Stimulated activated CD4-positive, alpha-beta T cell treated with anti-CD3 and anti-CD28 coated beads, Interleukin-1b, Interleukin-23, amount 100 ng/mL, for 1 hour (primary cell): ENCODE measurements around the gene ARHGEF7.

Source experiments
- DNase-seq, 2 donors: peaks; one replicate each; pipeline ENCODE4 v3.0.0-alpha.2; 2020; ENCODE audit warnings: low read depth in 2 of 2

Gene ARHGEF7

DNA sequence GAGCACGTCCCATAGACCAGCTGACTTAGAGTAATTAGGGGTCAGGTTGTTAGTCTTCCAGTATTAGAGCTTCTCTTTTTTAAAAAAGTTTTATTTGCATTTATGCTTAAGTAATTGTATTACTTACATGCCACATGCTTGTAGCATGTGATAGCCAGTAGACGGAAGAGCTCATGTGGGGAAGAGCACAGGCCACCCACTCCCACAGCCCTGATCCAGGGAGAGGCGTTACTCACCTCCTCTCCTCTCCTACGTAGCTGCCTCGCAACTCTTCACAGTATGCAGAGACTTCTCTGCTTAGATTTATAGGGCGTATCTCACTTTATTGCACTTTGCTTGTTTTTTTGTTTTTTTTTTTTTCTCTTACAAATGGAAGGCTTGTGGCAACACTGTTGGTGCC is 110.1 kb downstream of the ARHGEF7 start:
- no peak for DNase-seq

DNA sequence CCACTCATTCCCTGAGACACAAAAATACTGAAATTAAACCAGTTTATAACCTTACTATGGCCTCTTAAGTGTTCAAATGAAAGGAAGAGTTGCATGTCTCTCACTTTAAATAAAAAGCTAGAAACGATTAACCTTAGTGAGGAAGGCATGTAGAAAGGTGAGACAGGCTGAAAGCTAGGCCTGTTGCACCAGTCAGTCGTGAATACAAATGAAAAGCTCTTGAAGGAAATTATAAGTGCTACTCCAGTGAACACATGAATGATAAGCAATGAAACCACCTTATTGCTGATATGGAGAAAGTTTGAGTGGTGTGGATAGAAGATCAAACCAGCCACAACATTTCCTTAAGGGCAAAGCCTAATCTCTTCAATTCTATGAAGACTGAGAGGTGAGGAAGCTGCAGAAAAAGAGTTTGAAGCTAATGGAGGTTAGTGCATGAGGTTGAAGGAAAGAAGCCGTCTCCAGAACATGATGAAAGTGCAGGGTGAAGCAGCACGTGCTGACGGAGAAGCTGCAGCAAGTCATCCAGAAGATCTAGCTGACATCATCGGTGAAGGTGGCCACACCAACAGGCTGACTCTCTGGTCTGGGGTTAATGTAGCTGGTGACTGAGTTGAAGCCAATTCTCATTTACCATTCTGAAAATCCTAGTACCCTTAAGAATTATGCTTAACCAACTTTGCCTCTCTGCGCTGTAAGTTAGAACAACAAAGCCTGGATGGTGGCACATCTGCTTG is 110.9 kb downstream of the ARHGEF7 start:
- no peak for DNase-seq

DNA sequence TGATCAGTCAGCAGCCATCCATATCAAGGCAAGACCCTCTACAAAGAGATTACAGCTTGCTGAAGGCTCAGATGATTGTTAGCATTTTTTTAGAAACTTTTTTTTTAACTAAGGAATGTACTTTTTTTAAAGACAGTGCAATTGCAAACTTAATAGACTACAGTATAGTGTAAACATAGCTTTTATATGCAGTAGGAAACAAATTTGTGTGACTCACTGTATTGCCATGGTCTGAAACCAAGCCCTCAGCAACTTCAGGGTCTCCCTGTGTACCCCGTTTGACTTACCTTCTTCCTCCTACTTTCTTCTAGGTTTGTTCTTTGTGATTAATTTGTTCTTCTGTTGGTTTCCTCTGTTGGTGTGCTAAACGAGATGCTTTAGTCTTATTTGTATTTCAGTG is 112.3 kb downstream of the ARHGEF7 start:
- DNase-seq = no peak

DNA sequence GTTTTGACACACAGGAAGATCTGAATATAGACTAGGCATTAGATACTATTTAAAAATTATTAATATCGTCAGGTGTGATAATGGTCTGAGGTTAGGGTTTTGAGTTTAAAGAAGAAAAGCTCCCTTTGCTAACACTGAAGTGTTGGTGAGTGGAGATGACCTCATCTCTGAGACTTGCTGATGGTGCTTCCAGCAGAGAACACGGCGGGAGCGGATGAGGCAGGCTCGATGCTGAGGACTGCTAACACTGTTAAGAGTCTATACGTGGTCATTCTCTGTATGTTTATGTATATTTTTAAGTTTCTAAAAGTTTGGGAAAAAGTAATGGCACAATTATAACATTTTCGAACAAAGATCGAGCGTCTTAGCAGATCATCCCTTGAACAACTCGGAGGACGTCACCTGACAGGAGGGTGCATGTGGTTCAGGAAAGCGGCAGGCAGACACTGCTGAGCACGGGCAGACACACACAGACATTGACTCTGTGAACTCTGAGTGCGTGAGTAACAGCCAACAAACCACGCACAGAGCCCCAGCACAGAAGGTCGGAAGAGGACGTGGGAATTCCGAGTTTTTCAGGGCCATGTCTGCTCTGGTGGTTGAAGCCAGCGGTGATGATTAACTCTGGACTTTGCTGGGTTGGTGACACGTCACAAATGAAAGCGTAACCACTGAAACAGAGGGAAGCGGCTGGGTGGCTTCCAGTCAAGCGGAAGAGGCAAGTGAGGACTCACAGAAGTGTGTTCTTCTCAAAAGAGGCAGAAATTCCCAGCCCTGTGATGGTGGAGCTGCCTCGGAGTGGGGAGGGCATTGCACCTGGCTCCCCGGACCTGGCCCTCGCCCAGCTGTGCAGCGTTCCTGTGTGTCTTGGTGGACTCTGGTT is 113.4 kb downstream of the ARHGEF7 start:
- no peak for DNase-seq

DNA sequence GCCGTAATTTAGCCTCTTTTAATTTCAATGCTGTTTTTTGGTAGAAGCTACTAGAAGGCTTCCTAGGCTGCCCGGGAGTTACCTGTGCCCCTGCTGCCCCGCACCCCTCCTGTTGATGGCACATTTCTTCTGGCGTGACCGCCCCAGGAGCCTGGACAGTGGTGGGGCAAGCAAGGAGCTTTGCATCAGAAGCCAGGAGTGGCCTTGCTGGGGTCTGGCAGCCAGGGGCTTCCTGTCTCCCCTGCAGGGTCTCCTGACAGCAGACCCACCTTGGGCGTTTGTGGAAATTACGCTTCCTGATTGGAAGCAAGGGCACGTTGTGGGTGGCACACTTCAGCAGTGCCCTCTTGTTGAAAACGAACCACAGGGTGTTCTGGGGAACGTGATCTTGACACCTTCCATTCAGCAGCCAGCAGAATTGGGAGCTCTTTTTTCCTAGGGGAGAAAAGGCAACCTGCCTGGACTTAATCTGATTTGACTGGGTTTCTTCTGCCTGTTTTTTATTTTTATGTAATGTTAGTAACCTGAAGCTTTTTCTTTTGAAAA is 115.3 kb downstream of the ARHGEF7 start:
- no peak for DNase-seq

DNA sequence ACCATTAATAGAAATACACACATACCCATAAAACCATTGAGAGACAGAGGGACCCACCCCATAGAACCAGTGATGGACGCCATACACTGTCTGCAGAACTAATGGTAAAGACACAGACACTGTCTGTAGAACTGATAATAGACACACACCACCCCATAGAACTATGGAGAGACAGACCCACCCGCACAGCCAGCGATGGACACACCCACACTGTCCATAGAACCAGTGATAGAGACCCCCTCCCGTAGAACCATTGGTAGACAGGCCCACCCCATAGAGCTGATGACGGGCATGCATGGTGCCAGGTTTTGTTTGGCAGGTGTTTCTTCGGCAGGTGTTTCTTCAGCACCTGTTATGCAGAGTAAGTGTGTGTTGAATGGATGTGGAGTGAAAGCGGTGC is 117.1 kb downstream of the ARHGEF7 start:
- DNase-seq = no peak

DNA sequence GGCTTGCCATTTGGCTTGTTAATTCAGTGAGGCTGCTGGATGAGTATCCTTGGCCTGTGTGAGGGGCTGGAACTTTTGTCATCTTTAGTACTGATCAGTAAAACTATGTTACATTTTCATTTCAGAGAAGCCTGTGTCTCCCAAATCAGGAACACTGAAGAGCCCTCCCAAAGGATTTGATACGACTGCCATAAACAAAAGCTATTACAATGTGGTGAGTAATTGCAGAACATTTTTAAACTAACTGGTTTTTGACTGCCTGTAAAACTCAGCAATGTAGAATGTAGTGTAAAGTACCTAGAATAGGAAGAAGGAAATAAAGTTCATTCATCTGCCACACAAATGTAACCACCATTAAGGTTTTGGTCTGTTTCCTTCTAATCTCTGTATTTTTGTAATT is 118.0 kb downstream of the ARHGEF7 start:
- no peak for DNase-seq

DNA sequence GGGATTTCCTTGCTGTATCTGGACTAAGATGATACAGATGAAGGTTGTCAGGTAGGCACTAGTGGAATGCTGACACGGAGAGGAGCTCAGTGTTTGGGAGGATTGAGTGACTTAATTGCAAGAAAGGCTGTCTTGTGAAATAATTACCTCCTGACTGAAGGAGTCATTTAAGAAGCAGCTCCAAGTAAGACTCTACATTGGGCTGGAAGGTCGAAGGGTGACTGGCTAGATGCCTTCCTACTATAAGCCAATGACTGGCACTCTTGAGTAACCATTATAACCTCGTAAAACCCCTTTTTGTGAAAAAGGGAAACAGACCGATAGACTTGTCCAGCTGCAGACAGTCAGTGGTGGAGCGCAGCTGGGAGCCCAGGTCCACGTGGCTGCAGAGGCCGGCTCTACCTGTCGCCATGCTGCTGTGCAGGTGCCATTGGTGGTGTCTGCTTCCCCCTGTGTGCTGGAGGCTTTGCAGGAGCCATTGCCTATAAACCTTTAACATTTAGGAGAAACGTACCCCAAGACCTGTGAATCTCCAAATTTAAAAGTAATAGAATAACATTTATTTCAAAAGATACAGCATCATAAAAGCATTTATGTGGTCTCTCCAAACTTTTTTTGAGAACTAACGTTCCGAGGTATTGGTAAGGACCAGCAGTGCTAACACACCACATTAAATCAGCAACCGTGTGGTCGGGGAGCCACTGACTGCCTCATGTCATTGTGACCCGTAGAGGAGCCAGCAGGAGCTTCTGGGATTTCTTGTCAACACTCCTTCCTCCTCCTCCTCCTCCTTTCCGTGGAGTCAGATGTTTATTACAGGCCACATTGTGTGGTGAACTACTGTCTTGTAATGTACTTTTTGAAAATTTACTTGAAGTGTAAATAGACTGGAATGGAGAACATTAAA is 124.9 kb downstream of the ARHGEF7 start:
- DNase-seq = no peak

DNA sequence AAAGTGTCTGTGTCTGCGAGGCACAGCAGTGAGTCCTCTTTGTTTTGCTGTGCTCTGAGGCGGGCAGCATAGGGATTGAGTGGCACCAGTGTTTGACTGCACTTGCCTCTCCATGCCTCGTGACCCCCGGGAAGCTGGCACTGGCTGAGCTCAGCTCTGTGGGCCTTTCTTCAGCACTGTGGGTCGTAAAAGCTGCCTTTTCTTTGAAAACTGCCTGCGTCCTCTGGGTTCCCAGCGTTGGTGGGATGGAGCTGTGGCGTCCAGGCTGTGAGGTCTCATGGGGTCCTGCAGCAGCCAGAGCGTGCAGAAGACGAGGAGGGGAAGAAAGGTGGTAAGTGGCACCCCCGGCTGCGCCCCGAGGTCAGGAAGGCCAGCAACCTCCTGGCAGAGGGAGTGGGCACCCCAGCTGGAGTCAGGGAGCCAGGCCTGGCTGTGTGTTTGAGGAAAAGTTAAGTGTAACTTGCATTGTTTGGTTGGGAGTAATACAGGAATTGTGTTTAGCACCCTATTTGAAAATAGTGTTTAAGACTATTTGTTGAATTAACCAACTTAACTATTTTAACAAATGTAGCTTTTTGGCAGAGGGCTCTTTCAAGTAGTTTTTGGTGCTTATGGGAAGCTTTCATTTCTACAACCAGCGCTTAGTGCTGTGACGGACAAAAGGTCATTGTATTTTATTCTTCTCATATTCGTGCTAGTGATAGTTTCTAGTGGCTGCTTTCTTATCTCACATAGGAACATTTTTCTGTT is 126.1 kb downstream of the ARHGEF7 start:
- no peak for DNase-seq

DNA sequence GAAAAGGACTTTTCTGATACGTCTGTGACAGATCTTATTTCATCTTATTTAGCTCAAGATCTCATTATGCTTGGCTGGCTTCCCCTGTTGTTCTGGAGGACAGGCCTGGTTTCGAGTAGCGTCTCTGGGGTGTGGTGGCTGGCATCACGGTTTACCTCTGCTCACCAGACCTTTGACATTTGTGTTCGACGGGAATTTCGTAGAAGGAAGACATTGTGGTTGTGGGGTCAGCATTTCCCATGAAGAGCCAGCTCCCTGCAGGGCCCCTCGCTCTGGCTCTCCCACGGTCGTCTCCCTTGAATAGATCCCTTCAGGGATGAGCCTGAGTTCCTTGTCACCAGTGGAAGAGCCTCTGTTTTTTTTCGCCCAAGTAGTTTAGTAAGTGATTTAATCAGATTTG is 126.8 kb downstream of the ARHGEF7 start:
- no peak for DNase-seq

DNA sequence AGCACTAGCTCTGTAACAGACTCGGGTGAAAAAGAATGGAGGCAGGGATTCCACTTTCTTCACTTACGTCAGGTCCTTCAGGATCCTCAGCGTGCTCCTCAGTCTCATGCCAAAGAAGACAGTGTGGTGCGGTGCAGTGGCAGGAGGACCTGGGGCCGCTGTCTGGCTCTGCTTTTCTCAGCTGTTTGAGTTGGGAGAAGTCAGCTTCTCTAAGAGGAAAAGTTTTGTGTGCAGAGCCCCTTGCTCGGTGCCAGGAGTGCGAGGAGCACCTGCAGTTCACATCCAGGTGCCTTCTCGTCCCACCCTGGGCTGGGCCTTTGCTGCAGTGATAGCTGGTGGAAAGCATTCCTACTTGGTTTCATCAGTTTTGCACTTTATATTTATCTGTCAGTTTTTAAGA is 127.5 kb downstream of the ARHGEF7 start:
- DNase-seq = no peak

DNA sequence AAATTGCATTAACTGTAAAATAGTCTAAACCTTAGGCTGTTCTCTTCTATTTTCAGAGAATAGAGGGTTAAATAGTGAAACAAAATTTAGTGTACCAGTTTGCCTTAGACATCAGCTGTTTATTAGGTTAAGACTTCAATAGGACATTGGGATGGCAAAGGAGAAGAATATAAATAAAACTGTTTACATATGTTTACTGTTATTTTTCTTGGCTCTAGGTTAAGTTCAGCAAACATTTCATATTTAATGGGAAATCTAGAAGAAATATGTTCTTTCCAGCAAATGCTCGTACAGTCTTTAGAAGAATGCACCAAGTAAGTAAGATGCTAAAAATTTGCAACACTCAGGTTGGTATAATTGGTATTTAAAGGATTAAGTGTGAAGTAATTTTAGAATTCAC is 128.9 kb downstream of the ARHGEF7 start:
- no peak for DNase-seq

DNA sequence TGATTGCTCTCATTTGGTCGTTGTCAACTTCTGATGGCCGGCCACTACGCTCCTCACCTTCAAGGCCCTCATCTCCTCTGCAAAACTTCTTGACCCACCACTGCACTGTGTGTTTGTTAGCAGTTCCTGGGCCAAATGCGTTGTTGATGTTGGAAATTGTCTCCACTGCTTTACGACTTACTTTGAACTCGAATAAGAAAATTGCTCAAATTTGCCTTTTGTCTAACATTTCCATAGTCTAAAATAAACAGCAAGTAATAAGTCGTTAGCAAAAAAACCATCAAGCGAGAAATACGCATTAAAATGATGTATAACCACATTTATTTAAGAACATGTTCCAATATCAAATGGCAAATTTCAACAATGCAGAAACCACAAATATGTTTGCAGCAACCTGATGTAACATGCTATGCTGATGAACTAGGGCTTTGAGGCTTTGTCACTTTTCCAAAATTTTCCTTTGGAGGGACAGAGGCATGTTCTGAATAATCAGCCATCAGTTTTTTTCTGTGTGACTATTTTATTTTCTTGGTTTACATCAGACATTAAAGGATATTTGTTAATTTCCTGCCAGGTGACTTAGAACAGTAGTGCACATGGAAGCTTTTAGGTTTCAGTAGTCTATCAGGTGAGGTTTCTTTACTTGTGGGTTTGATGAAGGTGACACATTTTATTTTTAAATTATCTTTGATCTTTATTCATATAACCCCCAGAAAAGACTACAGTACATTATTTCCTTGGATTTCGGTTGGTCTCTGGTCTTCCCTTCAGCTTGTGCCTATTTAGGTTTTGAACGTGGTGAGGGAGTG is 130.7 kb downstream of the ARHGEF7 start:
- no peak for DNase-seq

DNA sequence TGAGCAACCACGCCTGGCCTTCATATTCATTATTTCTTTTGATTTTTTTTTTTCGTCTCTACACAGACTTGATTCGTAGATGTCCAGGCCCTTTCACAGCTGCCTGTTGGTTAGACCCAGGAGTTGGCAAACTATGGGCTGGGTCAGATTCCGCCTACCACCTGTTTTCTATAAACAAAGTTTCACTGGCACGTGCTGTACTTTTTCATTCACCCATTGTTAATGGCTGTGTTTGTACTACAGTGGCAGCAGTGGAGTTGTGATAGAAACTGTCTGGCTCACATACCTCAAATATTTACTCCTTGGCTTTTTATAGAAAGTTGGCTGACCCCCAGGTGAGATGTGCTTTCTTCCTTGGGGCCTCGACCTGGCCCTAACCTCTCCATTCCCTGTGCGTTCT is 132.4 kb downstream of the ARHGEF7 start:
- DNase-seq = no peak

DNA sequence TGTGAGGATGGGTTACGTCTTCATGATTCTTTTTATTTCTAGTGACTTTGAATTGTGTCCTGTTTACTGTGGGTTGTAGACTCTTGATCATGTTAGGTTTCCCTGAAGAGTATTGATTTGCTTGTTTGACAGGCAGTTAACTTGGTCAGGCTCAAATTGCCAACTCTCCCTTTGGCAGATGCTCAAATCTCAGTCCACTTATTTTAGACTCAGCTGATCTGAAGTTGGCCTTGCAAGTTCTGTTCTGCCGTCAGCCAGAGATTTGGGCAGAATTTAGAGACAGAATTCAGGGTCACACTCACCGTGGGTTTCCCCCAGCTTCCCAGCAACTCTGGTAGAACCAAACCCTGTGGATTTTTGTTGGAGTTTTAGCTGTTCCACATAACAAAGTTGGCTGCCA is 133.7 kb downstream of the ARHGEF7 start:
- DNase-seq = no peak

DNA sequence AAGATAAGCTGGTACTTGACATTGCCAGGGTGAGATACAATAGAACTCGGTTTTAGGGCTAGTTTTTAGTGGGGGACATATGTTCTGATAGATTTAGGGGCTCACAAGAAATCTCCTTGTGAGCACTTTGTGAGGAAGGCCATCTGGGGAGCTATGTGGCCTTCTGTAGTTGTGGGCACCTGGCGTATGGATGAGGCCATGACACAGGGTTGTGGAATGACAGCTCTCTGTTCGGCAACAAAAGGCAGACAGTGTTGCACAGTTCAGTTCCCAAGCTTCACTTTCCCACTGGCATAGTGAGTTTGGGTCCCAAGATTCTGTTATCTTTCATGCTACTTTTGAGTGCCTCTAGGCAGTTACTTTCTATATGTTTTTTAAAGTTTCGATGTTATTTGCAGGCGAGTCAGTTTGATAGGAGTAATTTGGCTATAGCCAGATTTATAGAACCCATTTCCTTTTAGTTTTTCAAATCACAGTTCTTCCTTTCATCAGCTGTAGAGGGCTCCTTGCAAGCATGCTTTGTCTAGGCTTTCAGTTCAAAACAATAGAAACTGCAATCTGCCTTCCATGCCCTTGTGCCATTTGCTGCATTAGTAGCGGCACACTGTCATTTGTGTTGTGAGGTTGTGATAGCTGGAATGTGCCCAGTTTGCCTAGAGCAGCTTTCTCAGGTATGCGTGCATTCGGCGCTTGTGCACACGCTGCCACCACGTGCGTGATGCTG is 134.7 kb downstream of the ARHGEF7 start:
- DNase-seq = no peak

DNA sequence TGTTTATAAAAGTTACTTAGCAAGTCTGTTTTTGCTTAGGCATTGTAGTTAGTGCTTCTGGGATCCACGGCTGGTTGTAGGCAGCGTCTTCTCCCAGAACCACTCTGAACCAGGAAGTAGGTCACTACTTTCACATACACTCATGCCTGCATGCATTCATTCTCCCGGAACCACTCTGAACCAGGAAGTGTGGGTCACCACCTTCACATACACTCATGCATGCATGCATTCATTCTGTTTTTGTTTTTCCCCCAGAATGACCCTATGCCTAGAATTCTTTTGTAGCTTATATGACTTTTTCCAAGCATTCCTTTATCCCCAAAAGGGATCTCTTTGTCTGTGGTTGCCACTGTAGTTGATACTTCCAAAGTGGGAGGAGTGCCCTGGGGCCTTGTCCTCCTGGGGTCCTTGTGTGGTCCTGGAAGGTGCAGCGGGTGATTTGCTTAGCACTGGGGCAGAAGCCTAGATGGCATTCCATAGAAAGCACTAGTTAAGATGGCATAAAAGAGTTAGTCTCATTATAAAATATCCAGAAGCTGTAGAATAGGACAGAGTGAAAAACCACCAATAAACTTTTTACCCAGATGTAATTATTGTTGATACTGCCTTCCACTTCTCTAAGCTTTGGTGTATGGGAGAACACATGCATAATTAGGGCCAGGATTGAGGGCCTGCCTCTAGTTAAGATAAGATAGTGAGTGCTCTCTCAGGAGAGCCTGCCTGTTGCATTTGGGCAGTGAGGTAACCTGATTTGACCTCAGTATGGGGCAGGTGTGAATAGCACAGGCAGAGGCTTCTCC is 136.7 kb downstream of the ARHGEF7 start:
- DNase-seq = no peak

DNA sequence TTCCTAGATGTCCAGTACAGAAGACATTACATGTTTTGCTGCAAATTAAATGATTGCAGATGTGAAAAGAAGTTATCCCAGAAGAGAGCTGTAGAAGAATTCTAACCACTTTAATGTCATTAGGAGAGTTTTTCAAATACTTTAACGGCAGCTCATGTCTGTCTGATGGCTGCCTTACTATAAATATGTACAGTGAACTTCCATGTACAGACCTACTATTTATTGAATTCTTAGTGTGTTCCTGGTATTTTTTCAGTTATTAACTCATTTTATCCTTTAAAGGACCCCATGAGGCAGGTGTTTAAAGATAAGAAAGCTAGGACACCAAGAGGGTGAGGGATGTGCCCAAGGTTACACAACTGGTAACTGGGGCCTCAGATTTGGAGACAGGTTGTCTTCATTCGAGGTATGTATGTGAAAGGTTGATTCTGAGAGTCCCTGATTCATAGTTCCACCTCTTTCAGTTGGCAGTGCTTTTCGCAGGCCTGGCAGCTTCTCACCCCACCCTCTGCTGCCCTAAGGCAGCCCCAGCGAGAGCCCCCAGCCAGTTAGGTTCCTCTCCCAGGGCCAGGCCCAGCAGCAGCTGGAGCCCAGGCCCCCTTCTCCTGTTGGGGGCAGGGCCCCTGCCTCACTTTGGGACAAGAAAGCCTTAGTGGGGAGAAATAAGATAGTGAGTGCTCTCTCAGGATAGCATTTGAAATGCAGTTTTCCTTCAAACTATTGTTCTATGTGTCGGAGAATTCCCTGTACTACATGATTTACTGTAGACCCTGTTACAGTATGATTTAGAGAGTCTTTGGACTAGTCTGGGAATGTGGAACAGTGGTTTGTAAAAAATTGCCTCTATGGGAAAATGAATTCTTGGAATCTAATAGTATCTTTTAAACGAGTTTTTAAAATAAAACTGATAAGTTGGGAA is 137.6 kb downstream of the ARHGEF7 start:
- DNase-seq = no peak
